HepG2 (cell line): ENCODE data around the gene PCNA. TPM values are rescaled to one million over a fixed set of nuclear protein-coding genes. Genes with fewer than 3 reads are reported as not detected.

Experiments used
- ADNP ChIP-seq: sonication (generic); formaldehyde crosslinking; IDR thresholded peaks from 2 replicates; pipeline ENCODE4 v1.4.0; 2020; ENCODE audit warnings: missing genetic modification reagents
- ASH2L ChIP-seq: fragments of 300-600, 200-600 bp; sonication (generic); IDR thresholded peaks from 2 replicates; pipeline ENCODE4 v1.7.0; 2017; ENCODE audit warnings: low read depth, mild to moderate bottlenecking, moderate library complexity, mixed read lengths, low read length; ENCODE audit not compliant: insufficient read length
- HNF4A ChIP-seq: sonication (generic); formaldehyde crosslinking; IDR thresholded peaks from 2 replicates; pipeline ENCODE4 v1.4.0; 2020; ENCODE audit warnings: missing genetic modification reagents
- IRF2 ChIP-seq: IDR thresholded peaks from 2 replicates; pipeline ENCODE4 v1.6.1; 2018; ENCODE audit warnings: missing genetic modification reagents, missing compliant biosample characterization
- KDM1A ChIP-seq: IDR thresholded peaks from 2 replicates; pipeline ENCODE4 v1.6.1; 2016; ENCODE audit warnings: missing compliant biosample characterization
- KMT2A ChIP-seq: sonication (generic); formaldehyde crosslinking; IDR thresholded peaks from 2 replicates; pipeline ENCODE4 v1.4.0; 2020; ENCODE audit warnings: missing genetic modification reagents
- MEIS2 ChIP-seq: sonication (generic); formaldehyde crosslinking; IDR thresholded peaks from 2 replicates; pipeline ENCODE4 v1.9.0; 2021; ENCODE audit warnings: mild to moderate bottlenecking, missing genetic modification reagents
- NR1H2 ChIP-seq: sonication (generic); formaldehyde crosslinking; IDR thresholded peaks from 2 replicates; pipeline ENCODE4 v1.8.1; 2022; ENCODE audit warnings: low read depth, missing genetic modification reagents, borderline replicate concordance
- PAWR ChIP-seq: sonication (generic); formaldehyde crosslinking; IDR thresholded peaks from 2 replicates; pipeline ENCODE4 v1.4.0; 2020; ENCODE audit warnings: missing genetic modification reagents, mild to moderate bottlenecking, borderline replicate concordance
- PHF20 ChIP-seq: sonication (generic); formaldehyde crosslinking; IDR thresholded peaks from 2 replicates; pipeline ENCODE4 v1.5.0; 2020; ENCODE audit warnings: mild to moderate bottlenecking, missing genetic modification reagents
- SPEN ChIP-seq: sonication (generic); formaldehyde crosslinking; IDR thresholded peaks from 2 replicates; pipeline ENCODE4 v1.5.1; 2020; ENCODE audit warnings: low read depth, mild to moderate bottlenecking, missing genetic modification reagents
- STAG1 ChIP-seq: sonication (generic); formaldehyde crosslinking; IDR thresholded peaks from 2 replicates; pipeline ENCODE4 v1.4.0; 2020; ENCODE audit warnings: missing genetic modification reagents
- ZBTB7A ChIP-seq: sonication (generic); formaldehyde crosslinking; IDR thresholded peaks from 2 replicates; pipeline ENCODE4 v1.8.0; 2022; ENCODE audit warnings: mild to moderate bottlenecking, missing genetic modification reagents
- ZMYM2 ChIP-seq: sonication (generic); formaldehyde crosslinking; IDR thresholded peaks from 2 replicates; pipeline ENCODE4 v1.8.0; 2022; ENCODE audit warnings: mild to moderate bottlenecking, missing genetic modification reagents
- ZNF788 ChIP-seq: sonication (generic); formaldehyde crosslinking; IDR thresholded peaks from 2 replicates; pipeline ENCODE4 v1.5.0; 2020; ENCODE audit warnings: mild to moderate bottlenecking, missing genetic modification reagents, borderline replicate concordance
- polyA plus RNA-seq, 8 experiments: library from polyadenylated mRNA; depleted of rRNA in 3 of 8; stranded (reverse) in 7 of 8; unstranded in 1 of 8; fragments of >200 nt; fragmentation: Illumina TruSeq in 4 of 8; extraction: Trizol in 4 of 8; gene quantifications; 2 replicates each; pipeline versions ENCODE4 v1.2.1 to v1.2.3, GENCODE V29; 2011 to 2016; ENCODE audit warnings: low read depth in 4 of 8, missing spikeins in 1 of 8, mixed read lengths in 1 of 8; ENCODE audit not compliant: insufficient read depth in 1 of 8
- total RNA-seq, 5 experiments: library from RNA; depleted of rRNA; stranded (reverse); fragments of >200 nt; fragmentation: Illumina TruSeq; extraction: Trizol; gene quantifications; 2 replicates each; pipeline ENCODE4 v1.2.3, GENCODE V29; 2016; ENCODE audit warnings: low read depth in 1 of 5
- TF ChIP-seq, protein P1 (sequence below): sonication (generic); formaldehyde crosslinking; IDR thresholded peaks from 2 replicates; pipeline ENCODE4 v1.8.0; 2022; ENCODE audit warnings: missing genetic modification reagents, mild to moderate bottlenecking, borderline replicate concordance
- TF ChIP-seq, protein P2 (sequence below): sonication (generic); formaldehyde crosslinking; IDR thresholded peaks from 2 replicates; pipeline ENCODE4 v1.5.0; 2020; ENCODE audit warnings: mild to moderate bottlenecking, missing genetic modification reagents
- TF ChIP-seq, protein P3 (sequence below): IDR thresholded peaks from 2 replicates; pipeline ENCODE4 v1.6.1; 2016; ENCODE audit warnings: control low read depth
- TF ChIP-seq, protein P4 (sequence below): sonication (generic); formaldehyde crosslinking; IDR thresholded peaks from 2 replicates; pipeline ENCODE4 v1.5.1; 2020; ENCODE audit warnings: mild to moderate bottlenecking, missing genetic modification reagents, moderate library complexity

PCNA gene
- total and polyA plus RNA-seq, 2 of the 13 experiments (the other 11 are each of a cell fraction or from before 2014, with no cell fraction given) = 229 to 655 TPM

DNA sequence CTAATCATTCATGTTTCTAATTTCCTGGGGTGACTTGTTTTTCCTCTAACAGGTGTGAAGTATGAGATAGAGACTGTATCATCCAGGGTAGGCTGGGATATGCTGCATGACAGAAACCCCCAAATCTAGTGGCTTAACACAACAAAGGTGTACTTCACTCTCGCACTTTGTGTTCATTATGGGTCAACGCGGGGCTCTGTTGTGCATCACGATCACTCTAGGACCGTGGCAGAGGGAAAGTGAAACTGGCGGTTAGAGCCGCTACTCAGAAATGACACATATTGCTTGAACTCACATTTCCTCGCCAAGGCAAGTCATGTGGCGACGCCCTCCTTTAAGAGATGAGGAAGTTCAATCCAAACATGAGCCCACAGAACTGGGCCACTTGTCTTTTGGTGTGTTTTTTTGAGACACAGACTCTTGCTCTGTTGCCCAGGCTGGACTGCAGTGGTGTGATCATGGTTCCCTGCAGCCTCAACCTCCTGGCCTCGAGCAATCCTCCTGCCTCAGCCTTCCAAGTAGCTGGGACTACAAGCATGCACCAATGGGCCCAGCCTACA is 41.3 kb downstream of the PCNA start (continued):
- 0 out of 2 replicates have a peak, but pooled peaks have one; percentile 4 for TF ChIP-seq STAG1
- TF ChIP-seq, protein P1, sequence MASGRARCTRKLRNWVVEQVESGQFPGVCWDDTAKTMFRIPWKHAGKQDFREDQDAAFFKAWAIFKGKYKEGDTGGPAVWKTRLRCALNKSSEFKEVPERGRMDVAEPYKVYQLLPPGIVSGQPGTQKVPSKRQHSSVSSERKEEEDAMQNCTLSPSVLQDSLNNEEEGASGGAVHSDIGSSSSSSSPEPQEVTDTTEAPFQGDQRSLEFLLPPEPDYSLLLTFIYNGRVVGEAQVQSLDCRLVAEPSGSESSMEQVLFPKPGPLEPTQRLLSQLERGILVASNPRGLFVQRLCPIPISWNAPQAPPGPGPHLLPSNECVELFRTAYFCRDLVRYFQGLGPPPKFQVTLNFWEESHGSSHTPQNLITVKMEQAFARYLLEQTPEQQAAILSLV = 0 out of 2 replicates have a peak, but pooled peaks have one; percentile 40
- peak; percentile 65; the same call in 1 of the 2 replicates for TF ChIP-seq ZMYM2 (CRISPR knock-in tag)
- TF ChIP-seq, protein P2, sequence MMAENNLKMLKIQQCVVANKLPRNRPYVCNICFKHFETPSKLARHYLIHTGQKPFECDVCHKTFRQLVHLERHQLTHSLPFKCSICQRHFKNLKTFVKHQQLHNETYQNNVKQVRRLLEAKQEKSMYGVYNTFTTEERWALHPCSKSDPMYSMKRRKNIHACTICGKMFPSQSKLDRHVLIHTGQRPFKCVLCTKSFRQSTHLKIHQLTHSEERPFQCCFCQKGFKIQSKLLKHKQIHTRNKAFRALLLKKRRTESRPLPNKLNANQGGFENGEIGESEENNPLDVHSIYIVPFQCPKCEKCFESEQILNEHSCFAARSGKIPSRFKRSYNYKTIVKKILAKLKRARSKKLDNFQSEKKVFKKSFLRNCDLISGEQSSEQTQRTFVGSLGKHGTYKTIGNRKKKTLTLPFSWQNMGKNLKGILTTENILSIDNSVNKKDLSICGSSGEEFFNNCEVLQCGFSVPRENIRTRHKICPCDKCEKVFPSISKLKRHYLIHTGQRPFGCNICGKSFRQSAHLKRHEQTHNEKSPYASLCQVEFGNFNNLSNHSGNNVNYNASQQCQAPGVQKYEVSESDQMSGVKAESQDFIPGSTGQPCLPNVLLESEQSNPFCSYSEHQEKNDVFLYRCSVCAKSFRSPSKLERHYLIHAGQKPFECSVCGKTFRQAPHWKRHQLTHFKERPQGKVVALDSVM (CRISPR knock-in tag) = peak; percentile 99
- TF ChIP-seq, protein P3, sequence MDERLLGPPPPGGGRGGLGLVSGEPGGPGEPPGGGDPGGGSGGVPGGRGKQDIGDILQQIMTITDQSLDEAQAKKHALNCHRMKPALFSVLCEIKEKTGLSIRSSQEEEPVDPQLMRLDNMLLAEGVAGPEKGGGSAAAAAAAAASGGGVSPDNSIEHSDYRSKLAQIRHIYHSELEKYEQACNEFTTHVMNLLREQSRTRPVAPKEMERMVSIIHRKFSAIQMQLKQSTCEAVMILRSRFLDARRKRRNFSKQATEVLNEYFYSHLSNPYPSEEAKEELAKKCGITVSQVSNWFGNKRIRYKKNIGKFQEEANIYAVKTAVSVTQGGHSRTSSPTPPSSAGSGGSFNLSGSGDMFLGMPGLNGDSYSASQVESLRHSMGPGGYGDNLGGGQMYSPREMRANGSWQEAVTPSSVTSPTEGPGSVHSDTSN (CRISPR knock-in tag) = no peak
- 0 out of 2 replicates have a peak, but pooled peaks have one; percentile 22 for TF ChIP-seq ZNF788 (CRISPR knock-in tag)
- no peak for TF ChIP-seq NR1H2 (CRISPR knock-in tag)
- TF ChIP-seq ZBTB7A (CRISPR knock-in tag) = peak; percentile 34; the same call in 1 of the 2 replicates
- TF ChIP-seq MEIS2 (CRISPR knock-in tag) = 0 out of 2 replicates have a peak, but pooled peaks have one; percentile 34
- peak; percentile 82; the same call in 1 of the 2 replicates for TF ChIP-seq KMT2A
- TF ChIP-seq, protein P4, sequence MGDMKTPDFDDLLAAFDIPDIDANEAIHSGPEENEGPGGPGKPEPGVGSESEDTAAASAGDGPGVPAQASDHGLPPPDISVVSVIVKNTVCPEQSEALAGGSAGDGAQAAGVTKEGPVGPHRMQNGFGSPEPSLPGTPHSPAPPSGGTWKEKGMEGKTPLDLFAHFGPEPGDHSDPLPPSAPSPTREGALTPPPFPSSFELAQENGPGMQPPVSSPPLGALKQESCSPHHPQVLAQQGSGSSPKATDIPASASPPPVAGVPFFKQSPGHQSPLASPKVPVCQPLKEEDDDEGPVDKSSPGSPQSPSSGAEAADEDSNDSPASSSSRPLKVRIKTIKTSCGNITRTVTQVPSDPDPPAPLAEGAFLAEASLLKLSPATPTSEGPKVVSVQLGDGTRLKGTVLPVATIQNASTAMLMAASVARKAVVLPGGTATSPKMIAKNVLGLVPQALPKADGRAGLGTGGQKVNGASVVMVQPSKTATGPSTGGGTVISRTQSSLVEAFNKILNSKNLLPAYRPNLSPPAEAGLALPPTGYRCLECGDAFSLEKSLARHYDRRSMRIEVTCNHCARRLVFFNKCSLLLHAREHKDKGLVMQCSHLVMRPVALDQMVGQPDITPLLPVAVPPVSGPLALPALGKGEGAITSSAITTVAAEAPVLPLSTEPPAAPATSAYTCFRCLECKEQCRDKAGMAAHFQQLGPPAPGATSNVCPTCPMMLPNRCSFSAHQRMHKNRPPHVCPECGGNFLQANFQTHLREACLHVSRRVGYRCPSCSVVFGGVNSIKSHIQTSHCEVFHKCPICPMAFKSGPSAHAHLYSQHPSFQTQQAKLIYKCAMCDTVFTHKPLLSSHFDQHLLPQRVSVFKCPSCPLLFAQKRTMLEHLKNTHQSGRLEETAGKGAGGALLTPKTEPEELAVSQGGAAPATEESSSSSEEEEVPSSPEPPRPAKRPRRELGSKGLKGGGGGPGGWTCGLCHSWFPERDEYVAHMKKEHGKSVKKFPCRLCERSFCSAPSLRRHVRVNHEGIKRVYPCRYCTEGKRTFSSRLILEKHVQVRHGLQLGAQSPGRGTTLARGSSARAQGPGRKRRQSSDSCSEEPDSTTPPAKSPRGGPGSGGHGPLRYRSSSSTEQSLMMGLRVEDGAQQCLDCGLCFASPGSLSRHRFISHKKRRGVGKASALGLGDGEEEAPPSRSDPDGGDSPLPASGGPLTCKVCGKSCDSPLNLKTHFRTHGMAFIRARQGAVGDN = peak; percentile 49; the same call in 1 of the 2 replicates
- TF ChIP-seq IRF2 (CRISPR knock-in tag) = peak; percentile 85
- TF ChIP-seq PHF20 = no peak
- TF ChIP-seq HNF4A = 0 out of 2 replicates have a peak, but pooled peaks have one; percentile 22
- TF ChIP-seq SPEN = 0 out of 2 replicates have a peak, but pooled peaks have one; percentile 22
- 0 out of 2 replicates have a peak, but pooled peaks have one; percentile 58 for TF ChIP-seq PAWR (CRISPR knock-in tag)
- 0 out of 2 replicates have a peak, but pooled peaks have one; percentile 13 for TF ChIP-seq ADNP (CRISPR knock-in tag)
- TF ChIP-seq KDM1A (CRISPR knock-in tag) = 0 out of 2 replicates have a peak, but pooled peaks have one; percentile 34
- peak; percentile 28 for TF ChIP-seq ASH2L
